Measurements from ENCODE around the gene ZXDC.

GRCh38 chr3:126459763-126460127, 15.9 kb downstream of the ZXDC start:
- TF ChIP-seq CTCF (IDR thresholded peaks at IDR 0.05) (no peak), POLR2A (IDR thresholded peaks at IDR 0.05) (no peak)

Measured in esophagus squamous epithelium (tissue), 4 donors.